Activated CD4-positive, CD25-positive, alpha-beta regulatory T cell (primary cell): ENCODE measurements around the gene SHANK1.

Experiments
- DNase-seq, 4 experiments: peaks; one replicate each; lab custom pipeline; 2025; lab: John Stamatoyannopoulos, UW

SHANK1 gene

DNA sequence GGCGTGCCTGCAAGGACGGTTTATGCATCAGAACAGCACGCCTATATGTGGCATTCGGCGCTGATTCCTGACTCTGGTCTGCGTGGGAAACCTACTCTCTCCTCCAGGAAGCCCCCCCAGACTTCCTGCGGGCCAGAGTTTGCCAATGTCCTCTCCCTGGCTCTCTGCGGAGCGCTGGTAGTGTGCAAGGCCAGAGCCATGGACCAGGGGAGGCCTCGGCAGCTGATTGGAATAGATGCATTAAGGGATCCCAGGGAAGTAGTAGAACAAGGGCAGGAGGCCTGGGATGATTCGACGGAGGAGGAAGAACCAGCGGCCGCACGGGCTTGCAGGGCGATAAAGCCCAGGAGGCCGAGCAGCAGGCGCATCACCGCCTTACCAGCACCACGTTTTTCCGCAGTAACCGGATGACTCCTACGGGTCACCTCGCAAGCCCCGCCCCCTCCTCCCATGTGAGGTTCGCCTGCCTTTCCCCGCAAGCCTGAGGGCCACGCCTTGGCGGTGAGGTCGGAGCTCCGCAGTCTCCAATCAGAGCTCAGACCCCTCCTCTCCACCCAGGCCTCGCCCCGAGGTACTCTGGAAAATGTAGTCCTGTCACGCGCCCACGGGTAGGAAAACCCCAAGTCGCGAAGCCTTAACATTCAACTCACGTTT is 8.6 kb upstream of the SHANK1 start:
- peak in 1 of 4 experiments; percentile 43 for DNase-seq

DNA sequence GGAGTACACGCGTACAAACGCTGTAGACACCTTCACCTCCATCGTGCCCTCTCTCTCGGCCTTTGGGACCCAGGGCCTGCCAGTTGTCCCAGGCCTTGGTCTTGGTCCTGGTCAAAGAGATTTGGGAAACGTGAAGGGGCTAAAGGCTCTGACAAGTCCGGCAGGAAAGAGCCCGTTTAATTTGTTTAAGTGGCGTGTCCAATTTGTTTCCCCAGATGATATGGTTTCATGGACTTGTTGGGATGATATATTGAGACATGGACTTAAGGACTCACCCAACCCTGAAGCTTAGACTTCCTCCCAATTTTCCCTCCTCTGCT is 6.3 kb upstream of the SHANK1 start:
- DNase-seq = no peak

- peak in 1 of 4 experiments; percentile 34 for DNase-seq
These were observed 5.8 kb upstream of the SHANK1 start for GRCh38 chr19:50725218-50725910.

- DNase-seq = peak; percentile 53 to 78 (median 68)
These were observed 5.1 kb upstream of the SHANK1 start for GRCh38 chr19:50724522-50725217.

DNA sequence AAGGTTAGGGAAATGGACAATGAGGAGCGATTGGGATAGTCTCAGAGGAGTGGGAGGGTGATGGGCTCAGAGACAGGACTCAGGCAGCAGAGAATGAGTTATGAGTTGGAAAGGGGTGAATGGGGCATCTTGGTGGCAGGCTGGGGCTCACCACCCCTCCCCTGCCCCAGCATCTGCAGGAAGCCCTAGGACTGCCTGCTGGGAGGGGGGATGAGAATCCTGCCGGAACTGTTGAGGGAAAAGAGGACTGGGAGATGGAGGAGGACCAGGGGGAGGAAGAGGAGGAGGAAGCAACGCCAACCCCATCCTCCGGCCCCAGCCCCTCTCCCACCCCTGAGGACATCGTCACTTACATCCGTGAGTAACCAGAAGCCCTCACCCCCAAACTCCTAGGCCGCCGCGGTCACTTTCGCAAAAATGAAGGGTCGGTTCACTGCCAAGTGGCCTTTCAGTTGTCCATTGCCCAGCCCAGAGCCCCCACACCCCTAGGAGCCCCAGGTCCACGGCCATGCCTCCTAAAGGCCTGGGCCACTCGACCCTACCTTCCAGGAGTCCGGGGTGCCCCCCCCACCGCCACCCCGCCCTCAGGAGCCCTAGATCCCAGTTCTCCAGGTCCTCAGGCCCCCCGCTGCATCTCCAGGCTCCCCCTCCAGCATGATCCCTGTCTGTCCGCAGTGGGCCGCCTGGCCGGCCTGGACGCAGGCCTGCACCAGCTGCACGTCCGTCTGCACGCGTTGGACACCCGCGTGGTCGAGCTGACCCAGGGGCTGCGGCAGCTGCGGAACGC is 4.3 kb upstream of the SHANK1 start:
- DNase-seq = no peak

DNA sequence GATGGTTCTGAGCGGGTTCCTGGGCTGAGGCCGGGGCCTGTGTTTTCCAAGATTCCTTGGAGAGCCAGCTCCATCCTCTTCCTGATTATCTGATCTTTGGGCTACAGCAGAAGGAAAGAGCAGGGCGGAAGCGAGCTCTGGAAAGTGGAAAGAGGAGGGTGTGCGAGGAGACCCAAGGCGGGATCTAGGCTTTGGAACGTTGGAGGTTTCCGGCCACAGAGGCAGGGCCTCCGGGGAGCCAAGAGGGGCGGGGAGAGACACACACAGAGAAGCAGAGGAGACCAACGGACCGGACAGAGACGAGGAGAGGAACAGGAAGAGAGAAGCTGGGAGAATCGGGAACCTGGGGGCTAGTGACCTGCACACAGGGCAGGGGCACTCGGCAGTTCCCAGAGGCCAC is 3.5 kb upstream of the SHANK1 start, which contains the start of gene CLEC11A:
CLEC11A (plus strand) TSS at position 296 of the 400 bp plus-strand sequence. CDS start 162 bp downstream, outside the sequence.
- DNase-seq = no peak

DNA sequence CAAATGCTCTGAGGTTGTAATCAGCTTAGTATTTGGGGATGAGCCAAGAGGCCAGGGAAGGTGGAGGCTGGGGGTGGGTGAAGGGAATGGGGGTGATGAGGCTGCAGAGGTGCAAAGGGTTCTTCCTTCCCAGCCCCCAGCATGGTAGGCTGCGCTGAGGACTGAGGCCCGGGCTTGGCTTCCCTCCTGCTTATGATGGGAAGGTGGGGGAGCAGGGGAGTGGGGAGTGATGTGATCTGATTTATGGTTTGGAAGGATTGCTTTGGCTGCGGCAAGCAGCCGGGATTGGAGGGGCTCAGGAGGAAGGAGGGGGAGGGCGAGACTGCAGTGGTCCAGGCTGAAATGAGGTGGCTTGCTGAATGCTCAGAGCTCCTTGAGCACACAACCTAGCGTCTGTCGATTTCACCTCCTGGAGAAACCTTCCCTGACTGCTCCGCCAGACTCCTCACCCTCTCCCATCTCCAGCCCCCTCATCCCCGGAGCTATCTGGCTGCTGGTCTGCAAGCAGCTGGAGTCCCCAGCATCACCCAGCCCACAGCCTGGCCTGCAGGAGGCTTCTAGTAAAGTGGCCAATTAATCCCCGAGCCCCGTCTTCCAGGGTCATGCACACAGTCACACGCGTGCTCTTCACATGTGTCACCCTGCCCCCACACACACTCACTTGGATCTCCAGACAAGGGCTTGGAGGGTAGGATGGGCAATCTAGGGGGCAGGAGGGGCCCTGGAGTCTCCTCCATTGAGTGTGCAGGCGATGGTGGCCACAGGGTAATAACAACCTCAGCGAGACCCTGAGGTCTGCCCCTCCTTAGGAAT is 2.8 kb upstream of the SHANK1 start:
- no peak for DNase-seq

DNA sequence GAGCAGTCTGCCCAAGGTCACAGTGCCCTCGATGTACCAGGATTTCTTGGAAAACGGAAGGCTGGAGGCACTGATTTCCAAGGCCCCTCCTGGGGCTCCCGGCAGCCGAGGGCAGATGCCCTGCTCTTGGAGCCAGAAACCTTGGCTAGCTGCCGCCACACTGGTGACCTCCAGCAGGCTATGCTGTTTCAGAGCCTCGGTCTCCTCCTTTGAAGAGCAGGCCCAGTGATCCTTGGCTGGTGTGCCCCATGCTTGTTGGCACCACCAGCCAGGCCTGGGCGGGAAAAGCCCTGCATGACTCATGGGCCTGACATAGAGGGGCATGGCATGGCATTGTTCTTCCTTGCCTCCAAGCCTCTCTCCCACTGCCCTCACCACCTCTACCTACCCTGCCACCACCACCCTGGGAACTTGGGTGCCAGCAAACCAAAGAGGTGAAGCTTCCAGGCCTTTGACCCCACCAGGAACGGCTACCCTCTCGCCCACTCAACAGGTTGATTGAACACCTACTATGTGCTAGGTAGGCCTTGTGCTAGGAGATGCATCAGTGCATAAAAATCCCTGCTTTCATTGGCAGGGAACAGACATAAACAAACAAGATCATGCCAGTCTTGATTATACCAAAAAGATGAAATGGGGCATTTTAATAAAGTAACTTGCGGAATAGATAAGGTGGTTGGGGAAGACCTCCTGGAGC is 2.0 kb upstream of the SHANK1 start:
- DNase-seq = no peak

DNA sequence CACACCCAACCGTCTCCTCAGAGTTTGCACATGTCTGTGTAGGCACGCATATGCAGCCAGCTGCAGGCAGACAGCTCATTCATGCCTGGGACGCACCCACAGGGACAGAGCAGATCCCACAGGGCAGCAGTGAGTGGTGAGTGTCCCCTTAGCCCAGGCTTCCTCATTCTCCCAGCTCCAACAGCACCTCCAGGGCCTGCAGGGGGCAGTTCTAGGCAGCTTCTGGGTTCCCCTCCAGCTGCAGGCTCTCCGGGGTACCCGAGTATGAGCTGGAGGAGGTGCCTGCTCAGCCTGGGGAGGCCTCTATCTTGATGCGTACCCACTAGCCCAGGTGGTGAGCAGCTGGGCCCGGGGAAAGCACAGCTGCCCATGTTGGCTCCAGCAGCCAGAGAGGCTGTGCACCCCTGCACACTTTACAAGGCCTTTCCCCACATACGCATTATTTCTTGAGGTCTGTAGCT is 1.3 kb upstream of the SHANK1 start:
- no peak for DNase-seq

GRCh38 chr19:50720181-50720920 is 749 bp upstream of the SHANK1 start:
- no peak for DNase-seq

- DNase-seq = no peak
These were observed 525 bp downstream of the SHANK1 start for GRCh38 chr19:50719119-50719435.

DNA sequence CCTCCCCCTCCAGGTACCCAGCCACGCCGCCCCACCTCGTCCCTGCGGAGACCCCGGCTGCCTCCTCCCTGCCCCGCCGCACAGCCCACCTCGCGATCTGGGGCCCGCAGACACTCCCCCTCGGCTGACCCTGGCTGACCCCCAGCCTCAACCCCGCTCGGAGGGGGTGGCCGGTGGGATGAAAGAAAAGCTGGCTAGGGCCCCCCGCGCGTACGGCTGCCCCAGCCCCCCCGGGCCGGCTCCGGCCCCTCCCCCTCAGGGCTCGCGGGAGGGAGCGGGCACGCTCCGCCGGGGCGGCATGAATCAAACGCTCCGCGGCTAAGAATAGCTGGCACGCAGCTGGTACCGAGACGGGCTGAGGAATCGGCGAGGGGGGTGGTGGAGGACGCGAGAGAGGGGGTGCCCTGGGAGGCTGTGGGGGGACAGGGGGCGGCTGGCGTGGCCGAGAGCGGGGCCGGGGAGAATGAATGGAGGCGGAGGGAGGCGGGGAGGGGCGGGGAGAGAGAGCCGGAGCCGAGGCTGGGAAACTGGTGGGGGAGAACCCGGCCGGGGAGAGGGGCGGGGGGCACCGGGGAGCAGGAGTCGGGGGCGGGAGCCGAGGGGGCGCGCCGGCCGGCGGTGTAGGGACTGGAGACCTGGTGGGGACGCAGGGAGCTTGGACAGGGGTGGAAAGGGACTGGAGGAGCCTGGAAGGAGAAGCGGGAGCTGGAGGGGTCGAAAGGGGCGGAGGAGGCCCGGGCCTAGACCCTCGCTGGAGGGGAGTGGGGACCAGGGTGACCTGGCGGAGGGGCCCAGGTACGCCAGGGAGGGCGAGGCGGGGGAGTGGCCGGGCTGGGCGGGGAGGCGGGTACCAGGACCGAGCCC is 1.1 kb downstream of the SHANK1 start:
- no peak for DNase-seq

DNA sequence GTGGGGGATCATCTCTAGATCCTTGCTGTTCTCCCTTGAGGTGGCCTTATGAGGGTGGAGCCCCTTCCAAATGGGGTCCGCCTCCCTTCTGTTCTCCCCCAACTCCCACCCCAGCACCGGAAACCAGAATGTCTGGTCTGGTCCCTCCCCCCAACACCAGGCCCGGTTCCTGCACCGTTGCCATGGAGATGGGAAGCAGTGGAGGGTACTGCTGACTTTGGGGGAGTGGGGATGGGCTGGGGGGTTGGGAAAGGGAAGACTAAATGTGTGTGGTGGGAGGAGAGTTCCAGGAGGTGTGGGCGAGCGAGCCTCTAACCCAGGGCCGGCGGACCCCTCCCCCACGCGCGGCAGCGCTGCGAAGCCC is 1.7 kb downstream of the SHANK1 start:
- DNase-seq = no peak

- no peak for DNase-seq
These were observed 2.4 kb downstream of the SHANK1 start for GRCh38 chr19:50717026-50717723.

- no peak for DNase-seq
These were observed 3.2 kb downstream of the SHANK1 start for GRCh38 chr19:50716178-50717025.

DNA sequence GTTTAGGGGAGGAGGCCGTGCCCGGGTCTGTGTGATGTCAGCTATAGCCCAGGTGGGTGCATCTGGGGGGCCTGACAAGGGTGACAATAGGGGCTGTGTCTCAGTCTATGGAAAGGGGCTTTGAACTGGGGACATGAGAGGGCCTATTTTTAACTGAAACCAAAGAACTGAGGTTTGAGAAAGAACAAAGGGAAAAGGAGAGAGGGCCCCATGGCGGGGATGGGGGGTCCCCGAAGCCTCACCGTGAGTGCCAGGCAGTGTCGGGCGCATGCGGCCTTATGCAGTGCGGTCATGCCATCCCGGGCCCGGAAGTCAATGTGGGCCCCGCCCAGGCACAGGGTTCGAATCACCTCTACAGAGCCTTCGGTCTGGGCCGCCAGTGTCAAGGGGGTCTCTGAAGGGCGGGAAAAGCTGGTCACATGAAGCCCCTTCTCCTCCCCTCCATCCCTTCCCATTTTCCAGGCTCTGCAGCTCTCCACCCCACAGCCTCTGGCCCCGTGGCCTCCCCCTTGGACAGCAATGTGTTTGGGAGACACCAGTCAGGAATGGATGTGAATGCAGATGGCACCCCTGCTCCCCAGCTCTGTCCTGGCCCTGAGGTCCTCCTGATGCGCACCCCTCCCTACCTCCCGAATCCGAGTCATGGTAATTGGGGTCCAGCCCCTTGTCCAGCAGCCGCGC is 5.9 kb downstream of the SHANK1 start:
- DNase-seq = no peak

DNA sequence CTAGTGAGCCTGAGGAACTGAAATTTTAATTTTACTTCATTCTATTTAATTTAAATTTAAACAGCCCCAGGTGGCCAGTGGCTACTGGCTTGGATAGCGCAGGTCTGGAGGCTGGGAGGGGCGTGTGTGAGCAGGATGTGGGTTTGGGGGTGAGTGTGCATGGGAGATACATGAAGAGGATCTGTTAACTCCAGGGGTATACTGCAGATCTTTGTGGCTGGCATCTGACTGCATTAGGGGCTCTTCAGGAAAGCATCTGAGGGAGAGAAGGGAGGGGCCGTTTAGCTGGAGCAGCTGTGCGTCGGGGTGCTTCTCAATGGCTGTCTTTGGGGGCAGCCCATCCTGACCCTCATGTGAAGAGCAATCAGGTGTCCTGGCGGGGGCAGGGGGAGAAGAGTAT is 6.8 kb downstream of the SHANK1 start:
- DNase-seq = no peak
